Measurements from ENCODE around the gene OR7G2. TPM values are rescaled to one million over a fixed set of nuclear protein-coding genes. Genes with fewer than 3 reads are reported as not detected.

The OR7G2 gene
- total RNA-seq, 2 experiments from 2014 or later = not detected

DNA sequence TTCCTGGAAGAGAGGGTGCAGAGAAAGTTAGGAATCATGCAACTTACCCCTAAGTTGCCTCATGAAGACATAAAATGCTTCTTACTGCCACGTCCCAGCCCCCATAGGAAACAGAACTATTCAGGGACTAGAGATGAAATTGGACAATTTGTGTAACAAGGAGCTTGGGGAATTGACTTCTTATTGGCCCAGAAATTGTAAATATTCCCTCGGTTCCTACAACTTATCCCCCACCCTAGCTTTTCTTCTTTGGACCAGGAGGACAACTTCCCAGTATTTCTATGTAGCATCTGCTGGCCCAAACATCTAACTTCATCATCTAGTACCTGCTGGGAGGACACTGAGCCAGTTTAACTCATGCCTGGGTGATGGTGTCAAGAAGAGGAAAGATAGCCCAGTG is 20.5 kb downstream of the OR7G2 start, which contains the start of gene OR1M1:
Gene OR1M1, plus strand, starts transcription at position 301 of the 400 bp plus-strand sequence. CDS start 6,184 bp downstream, outside the sequence.
- Mint-ChIP-seq H3K27me3 (peaks cover 14% of the 10 kb centered on the region), H3K9me3 (no peaks in the 10 kb centered on the region), H3K36me3 (ENCODE audit: low read depth) (no peaks in the 10 kb centered on the region), H3K4me1 (ENCODE audit: low read depth) (no peaks in the 10 kb centered on the region), H3K4me3 (no peak within 1 kb of the TSS), H3K27ac (no peak within 1 kb of the TSS)
- Histone ChIP-seq H3K27ac (ENCODE audit: low read depth in 1 of 2, low read length in 2 of 2) (no peak within 1 kb of the TSS), H3K27me3 (ENCODE audit: control insufficient read depth in 1 of 2, insufficient read depth in 2 of 2, low read length in 2 of 2) (no peaks in the 10 kb centered on the region), H3K9me3 (ENCODE audit: control insufficient read depth in 1 of 2, insufficient read depth in 1 of 2, low read length in 2 of 2) (no peaks in the 10 kb centered on the region), H3K4me1 (ENCODE audit: insufficient read depth, low read length) (no peaks in the 10 kb centered on the region), H3K36me3 (ENCODE audit: insufficient read depth, low read length) (no peaks in the 10 kb centered on the region), H3K4me3 (ENCODE audit: low read length) (no peak within 1 kb of the TSS)
- DNase-seq (no peak), ATAC-seq (ENCODE audit: poor library complexity) (no peak)
- intact Hi-C loops (cut with DNase I, micrococcal nuclease) = no loop called here
- TF ChIP-seq CTCF (IDR thresholded peaks at IDR 0.05) = no peak
- POLR2A ChIA-PET = no interaction called here
- CTCF ChIA-PET = no interaction called here

GRCh38 chr19:9078651-9079050 is 28.6 kb downstream of the OR7G2 start:
- Histone ChIP-seq H3K36me3 (ENCODE audit: insufficient read depth, low read length) (no peaks in the 10 kb centered on the region), H3K9me3 (ENCODE audit: control insufficient read depth in 1 of 2, insufficient read depth in 1 of 2, low read length in 2 of 2) (no peaks in the 10 kb centered on the region), H3K27me3 (ENCODE audit: control insufficient read depth in 1 of 2, insufficient read depth in 2 of 2, low read length in 2 of 2) (no peaks in the 10 kb centered on the region), H3K27ac (ENCODE audit: low read depth in 1 of 2, low read length in 2 of 2) (no peak overlapping the region), H3K4me1 (ENCODE audit: insufficient read depth, low read length) (peaks cover 5% of the 10 kb centered on the region), H3K4me3 (ENCODE audit: low read length) (no peak overlapping the region)
- no peak for ATAC-seq (ENCODE audit: poor library complexity)
- Mint-ChIP-seq H3K36me3 (ENCODE audit: low read depth) (no peaks in the 10 kb centered on the region), H3K9me3 (no peaks in the 10 kb centered on the region), H3K4me1 (ENCODE audit: low read depth) (no peaks in the 10 kb centered on the region), H3K27ac (no peak overlapping the region), H3K27me3 (no peaks in the 10 kb centered on the region), H3K4me3 (no peak overlapping the region)
- POLR2A ChIA-PET = no interaction called here
- TF ChIP-seq CTCF (IDR thresholded peaks at IDR 0.05) = no peak
- DNase-seq = no peak
- intact Hi-C loops (cut with DNase I, micrococcal nuclease) = loop anchor here in 1 of 2 experiments (10.0 kb wide), 1 partner anchor 724 kb away; no protein-coding TSS in a partner anchor
- CTCF ChIA-PET = no interaction called here

GRCh38 chr19:9076901-9077300 is 30.4 kb downstream of the OR7G2 start:
- Histone ChIP-seq H3K27me3 (ENCODE audit: control insufficient read depth in 1 of 2, insufficient read depth in 2 of 2, low read length in 2 of 2) (no peaks in the 10 kb centered on the region), H3K4me1 (ENCODE audit: insufficient read depth, low read length) (peaks cover 5% of the 10 kb centered on the region), H3K36me3 (ENCODE audit: insufficient read depth, low read length) (no peaks in the 10 kb centered on the region), H3K4me3 (ENCODE audit: low read length) (no peak overlapping the region), H3K9me3 (ENCODE audit: control insufficient read depth in 1 of 2, insufficient read depth in 1 of 2, low read length in 2 of 2) (no peaks in the 10 kb centered on the region), H3K27ac (ENCODE audit: low read depth in 1 of 2, low read length in 2 of 2) (no peak overlapping the region)
- Mint-ChIP-seq H3K9me3 (no peaks in the 10 kb centered on the region), H3K4me1 (ENCODE audit: low read depth) (no peaks in the 10 kb centered on the region), H3K36me3 (ENCODE audit: low read depth) (no peaks in the 10 kb centered on the region), H3K27ac (no peak overlapping the region), H3K27me3 (no peaks in the 10 kb centered on the region), H3K4me3 (no peak overlapping the region)
- ATAC-seq (ENCODE audit: poor library complexity) = no peak
- CTCF ChIA-PET = no interaction called here
- intact Hi-C loops (cut with DNase I, micrococcal nuclease) = loop anchor here in 1 of 2 experiments (10.0 kb wide), 1 partner anchor 722 kb away; no protein-coding TSS in a partner anchor
- no peak for DNase-seq
- POLR2A ChIA-PET = no interaction called here
- TF ChIP-seq CTCF (IDR thresholded peaks at IDR 0.05) = no peak
